Lung (tissue), 12 donors: ENCODE measurements around the gene RIC3. TPM values are rescaled to one million over a fixed set of nuclear protein-coding genes. Genes with fewer than 3 reads are reported as not detected.
"Not testable (repeated sequence)": the region's sequence is repeated elsewhere in the genome, so short reads cannot be mapped to it uniquely, and the experiment has no call there.

Experiments used
- ATAC-seq: fragments of 200-7000 bp; cut with Tn5 transposase; one replicate; pipeline ENCODE4 v1.9.1; 2020; ENCODE audit warnings: moderate number of reproducible peaks; ENCODE audit not compliant: insufficient read depth, low FRiP score
- DNase-seq, 3 donors: peaks; one replicate each; pipeline ENCODE4 v3.0.0-alpha.2; 2013 to 2017
- H3K27ac ChIP-seq, 2 donors: one replicate each; pipeline ENCODE4 v1.5.1; 2013; ENCODE audit warnings: mild to moderate bottlenecking in 2 of 2, moderate library complexity in 2 of 2, control low read depth in 1 of 2, inconsistent platforms in 1 of 2, low read depth in 1 of 2, low read length in 1 of 2
- H3K27me3 ChIP-seq, 3 donors: one replicate each; pipeline ENCODE4 v1.5.1; 2013; ENCODE audit warnings: low read length in 2 of 3; ENCODE audit not compliant: control insufficient read depth in 3 of 3, insufficient read depth in 3 of 3
- H3K36me3 ChIP-seq, 4 donors: one replicate each; pipeline ENCODE4 v1.5.1; 2013; ENCODE audit warnings: low read length in 4 of 4, mild to moderate bottlenecking in 1 of 4, moderate library complexity in 1 of 4; ENCODE audit not compliant: control insufficient read depth in 4 of 4, insufficient read depth in 4 of 4
- H3K4me1 ChIP-seq, 5 donors: one replicate each; pipeline ENCODE4 v1.5.1; 2013; ENCODE audit warnings: low read length in 5 of 5, mild to moderate bottlenecking in 2 of 5, moderate library complexity in 1 of 5; ENCODE audit not compliant: control insufficient read depth in 5 of 5, insufficient read depth in 5 of 5
- H3K4me3 ChIP-seq: one replicate; pipeline ENCODE4 v1.5.1; 2013; ENCODE audit warnings: mild to moderate bottlenecking, control low read depth, moderate library complexity
- H3K9ac ChIP-seq, 2 donors: one replicate each; pipeline ENCODE4 v1.5.1; 2013; ENCODE audit warnings: low read length in 2 of 2, control low read depth in 1 of 2; ENCODE audit not compliant: insufficient read depth in 1 of 2
- H3K9me3 ChIP-seq, 4 donors: one replicate each; pipeline ENCODE4 v1.5.1; 2013; ENCODE audit warnings: low read length in 3 of 4, mild to moderate bottlenecking in 1 of 4, moderate library complexity in 1 of 4; ENCODE audit not compliant: control insufficient read depth in 4 of 4, insufficient read depth in 3 of 4
- CTCF ChIP-seq: IDR thresholded peaks from 2 replicates; pipeline ENCODE4 v1.5.1; 2012; ENCODE audit warnings: mild to moderate bottlenecking; ENCODE audit errors: control extremely low read depth, extremely low read depth
- WGBS, 2 donors: extraction: QIAGEN DNeasy Blood & Tissue Kit; methylation state at CpG; one replicate each; pipeline ENCODE4 v1.1.7; 2013; 5-methylcytosine and 5-hydroxymethylcytosine counted together
- polyA plus RNA-seq, 2 donors: library from polyadenylated mRNA; stranded (reverse); fragments of 200-250 nt; gene quantifications; one replicate each; pipeline ENCODE4 v1.2.1, GENCODE V29; 2013
- total RNA-seq, 2 donors: library from RNA; depleted of rRNA in 1 of 2; stranded (reverse); fragments of >200 nt in 1 of 2; gene quantifications; one replicate each; pipeline ENCODE4 v1.2.1, GENCODE V29; 2014 to 2021
- donor health status: control.
- donor health status: control.
- donor health status: Bipolar disorder and iron deficiency.
- donor health status: healthy.
- donor health status: DM: yes; HTN: yes; CAD: no.

The RIC3 gene
- total and polyA plus RNA-seq, 4 donors = 2.0 to 10.2 (median 9.7) TPM

GRCh38 chr11:8167796-8168195 lies 1.0 kb downstream of the RIC3 start:
- Histone ChIP-seq H3K27ac (no peak overlapping the region), H3K36me3 (no peaks in the 10 kb centered on the region), H3K4me3 (no peak overlapping the region), H3K9ac (no peak overlapping the region), H3K9me3 (peaks cover 0 to 3% (median 0%) of the 10 kb centered on the region in 4 donors), H3K4me1 (peaks cover 0 to 11% (median 0%) of the 10 kb centered on the region in 5 donors), H3K27me3 (peaks cover 0 to 33% (median 31%) of the 10 kb centered on the region in 3 donors)
- 48 to 56% methylated on average over 4 of the region's 4 CpGs for WGBS, 2 donors
- ATAC-seq = no peak
- DNase-seq = peak in 2 of 3 donors; percentile 15 to 61
- no peak for TF ChIP-seq CTCF

- ATAC-seq (no peak), DNase-seq (no peak)
- Histone ChIP-seq H3K27me3 (peaks cover 0 to 24% (median 24%) of the 10 kb centered on the region in 3 donors), H3K9ac (no peak overlapping the region), H3K36me3 (no peaks in the 10 kb centered on the region), H3K4me3 (no peak overlapping the region), H3K27ac (no peak overlapping the region), H3K9me3 (peaks cover 0 to 3% (median 0%) of the 10 kb centered on the region in 4 donors), H3K4me1 (peaks cover 0 to 11% (median 0%) of the 10 kb centered on the region in 5 donors)
- no peak for TF ChIP-seq CTCF
Measured at GRCh38 chr11:8164746-8165145, 4.1 kb downstream of the RIC3 start.

GRCh38 chr11:8161627-8162304 lies 7.1 kb downstream of the RIC3 start:
- not testable (repeated sequence) for H3K4me3 ChIP-seq, ATAC-seq, DNase-seq, H3K36me3 ChIP-seq, H3K27ac ChIP-seq, H3K9ac ChIP-seq, H3K9me3 ChIP-seq, H3K27me3 ChIP-seq
- peaks cover 0 to 12% (median 0%) of the 10 kb centered on the region in 5 donors for H3K4me1 ChIP-seq
- 83 to 90% methylated on average over 10 to 11 of the region's 13 CpGs for WGBS, 2 donors

- H3K27me3 ChIP-seq = no peaks in the 10 kb centered on the region
- peaks cover 0 to 16% (median 0%) of the 10 kb centered on the region in 5 donors for H3K4me1 ChIP-seq
- DNase-seq (no peak), ATAC-seq (no peak)
- TF ChIP-seq CTCF = no peak
- WGBS, 2 donors = 92 to 93% methylated on average over 3 of the region's 3 CpGs
- peak overlapping the region in 1 of 2 donors; percentile 6 for H3K27ac ChIP-seq
- no peaks in the 10 kb centered on the region for H3K9me3 ChIP-seq
- H3K9ac ChIP-seq = no peak overlapping the region
- no peak overlapping the region for H3K4me3 ChIP-seq
- H3K36me3 ChIP-seq = no peaks in the 10 kb centered on the region
Measured at GRCh38 chr11:8156877-8157276, 11.9 kb downstream of the RIC3 start.
